IMR-90 (cell line): Measurements from ENCODE around the gene PLA2G4E. TPM values are rescaled to one million over a fixed set of nuclear protein-coding genes. Genes with fewer than 3 reads are reported as not detected.

ENCODE experiments used
- ATAC-seq: fragments of 200-7000 bp; cut with Tn5 transposase; 2 replicates; pipeline ENCODE4 v1.9.1; 2020; ENCODE audit warnings: low read depth, mild to moderate bottlenecking, moderate library complexity
- BruUV-seq: library from RNA; stranded (reverse); fragments of 400-500 nt; replicated peaks from 2 replicates; lab custom pipeline; 2021; lab: Mats Ljungman, UMichigan
- CTCF ChIA-PET: fragments of 300-600 bp; formaldehyde crosslinking; extraction: SDS; loops from one replicate; lab custom pipeline; 2021; ENCODE audit warnings: antibody characterized with exemption; lab: Yijun Ruan, JAX
- POLR2A ChIA-PET: fragments of 300-600 bp; sonication (Branson Sonifier 250); formaldehyde crosslinking; loops from one replicate; lab custom pipeline; 2022; ENCODE audit warnings: antibody characterized with exemption; ENCODE audit not compliant: unreplicated experiment; lab: Charles Lee
- DNase-seq: peaks from one replicate; pipeline ENCODE4 v3.0.0; 2013
- H2AFZ ChIP-seq: replicated peaks from 2 replicates; pipeline ENCODE3; 2013; ENCODE audit warnings: low read length, mild to moderate bottlenecking; ENCODE audit not compliant: poor library complexity
- H2AK5ac ChIP-seq: 2 replicates; pipeline ENCODE4 v1.6.1; 2013; ENCODE audit warnings: low read depth, low read length, inconsistent platforms
- H2AK9ac ChIP-seq: replicated peaks from 2 replicates; pipeline ENCODE3; 2013; ENCODE audit warnings: mild to moderate bottlenecking, low read depth, low read length, moderate library complexity; ENCODE audit not compliant: poor library complexity
- H2BK120ac ChIP-seq: 2 replicates; pipeline ENCODE4 v1.6.1; 2013; ENCODE audit warnings: low read depth, low read length, inconsistent platforms
- H2BK15ac ChIP-seq: 3 replicates; pipeline ENCODE4 v1.6.1; 2013; ENCODE audit warnings: low read depth, low read length, inconsistent platforms
- H2BK20ac ChIP-seq: 2 replicates; pipeline ENCODE4 v1.6.1; 2013; ENCODE audit warnings: low read depth, mild to moderate bottlenecking, inconsistent platforms, low read length, moderate library complexity
- H2BK5ac ChIP-seq: 2 replicates; pipeline ENCODE4 v1.6.1; 2013; ENCODE audit warnings: mild to moderate bottlenecking, low read depth, low read length, inconsistent platforms; ENCODE audit not compliant: poor library complexity, severe bottlenecking
- H3K14ac ChIP-seq: replicated peaks from 2 replicates; pipeline ENCODE4 v1.6.1; 2013; ENCODE audit warnings: low read depth, low read length, inconsistent platforms
- H3K18ac ChIP-seq: 2 replicates; pipeline ENCODE4 v1.6.1; 2013; ENCODE audit warnings: low read depth, low read length, control low read depth
- H3K23ac ChIP-seq: 2 replicates; pipeline ENCODE4 v1.6.1; 2013; ENCODE audit warnings: low read depth, low read length, inconsistent platforms
- H3K27ac ChIP-seq: 2 replicates; pipeline ENCODE4 v1.5.1; 2013; ENCODE audit warnings: mild to moderate bottlenecking, control low read depth, low read length; ENCODE audit not compliant: insufficient read depth
- H3K27me3 ChIP-seq: 2 replicates; pipeline ENCODE4 v1.6.1; 2013; ENCODE audit warnings: low read length; ENCODE audit not compliant: control insufficient read depth, insufficient read depth
- H3K36me3 ChIP-seq: 2 replicates; pipeline ENCODE4 v1.6.1; 2013; ENCODE audit warnings: low read length, mixed read lengths; ENCODE audit not compliant: control insufficient read depth, insufficient read depth
- H3K4ac ChIP-seq: 2 replicates; pipeline ENCODE4 v1.6.1; 2013; ENCODE audit warnings: low read depth, low read length, inconsistent platforms
- H3K4me1 ChIP-seq: 2 replicates; pipeline ENCODE4 v1.6.1; 2013; ENCODE audit warnings: low read length, mixed read lengths; ENCODE audit not compliant: control insufficient read depth, insufficient read depth
- H3K4me2 ChIP-seq: 2 replicates; pipeline ENCODE4 v1.6.1; 2013; ENCODE audit warnings: low read depth, mild to moderate bottlenecking, control low read depth, low read length, moderate library complexity
- H3K4me3 ChIP-seq: 2 replicates; pipeline ENCODE4 v1.5.1; 2013; ENCODE audit warnings: low read depth, mild to moderate bottlenecking, control low read depth, low read length, moderate library complexity; ENCODE audit not compliant: insufficient read depth
- H3K56ac ChIP-seq: 2 replicates; pipeline ENCODE4 v1.6.1; 2013; ENCODE audit warnings: low read length, inconsistent platforms; ENCODE audit not compliant: insufficient read depth; ENCODE audit errors: extremely low read depth
- H3K79me1 ChIP-seq, 2 experiments: 2 replicates each; pipeline ENCODE4 v1.6.1; 2013; ENCODE audit warnings: low read length in 2 of 2, inconsistent platforms in 1 of 2, low read depth in 1 of 2
- H3K9ac ChIP-seq: 2 replicates; pipeline ENCODE4 v1.6.1; 2013; ENCODE audit warnings: low read depth, low read length, control low read depth
- H3K9me1 ChIP-seq: 2 replicates; pipeline ENCODE4 v1.6.1; 2013; ENCODE audit warnings: low read length, inconsistent platforms; ENCODE audit not compliant: insufficient read depth
- H3K9me3 ChIP-seq: 2 replicates; pipeline ENCODE4 v1.6.1; 2013; ENCODE audit warnings: low read length; ENCODE audit not compliant: control insufficient read depth, insufficient read depth
- H4K20me1 ChIP-seq: 2 replicates; pipeline ENCODE4 v1.6.1; 2013; ENCODE audit warnings: low read length, inconsistent platforms; ENCODE audit not compliant: insufficient read depth
- H4K5ac ChIP-seq: 2 replicates; pipeline ENCODE4 v1.6.1; 2013; ENCODE audit warnings: mild to moderate bottlenecking, low read depth, low read length, control low read depth
- H4K8ac ChIP-seq, 2 experiments: 2 replicates each; pipeline ENCODE4 v1.6.1; 2013; ENCODE audit warnings: low read depth in 2 of 2, low read length in 2 of 2, control low read depth in 1 of 2, inconsistent platforms in 1 of 2
- H4K91ac ChIP-seq: 2 replicates; pipeline ENCODE4 v1.6.1; 2013; ENCODE audit warnings: low read depth, low read length, inconsistent platforms; ENCODE audit not compliant: insufficient read depth
- BHLHE40 ChIP-seq: fragments of 150-350 bp; IDR thresholded peaks from 2 replicates; pipeline ENCODE4 v1.6.1; 2016; ENCODE audit warnings: mild to moderate bottlenecking, low read depth, low read length
- CEBPB ChIP-seq: IDR thresholded peaks from 2 replicates; pipeline ENCODE4 v1.6.1; 2012; ENCODE audit warnings: low read depth, low read length, improper control_type of control experiment
- CHD1 ChIP-seq: IDR thresholded peaks from 2 replicates; pipeline ENCODE4 v1.6.1; 2012; ENCODE audit warnings: low read depth, low read length, improper control_type of control experiment
- CTCF ChIP-seq: conservative IDR thresholded peaks from 2 replicates; pipeline ENCODE4 v1.5.1; 2012; ENCODE audit warnings: mild to moderate bottlenecking, low read depth, low read length, improper control_type of control experiment
- ELK1 ChIP-seq: fragments of 150-350 bp; IDR thresholded peaks from 2 replicates; pipeline ENCODE4 v1.6.1; 2016; ENCODE audit warnings: low read depth, mild to moderate bottlenecking, low read length, moderate library complexity, borderline replicate concordance
- FOS ChIP-seq: fragments of 150-350 bp; IDR thresholded peaks from 2 replicates; pipeline ENCODE4 v1.6.1; 2016; ENCODE audit warnings: low read depth, low read length
- MAFK ChIP-seq: IDR thresholded peaks from 2 replicates; pipeline ENCODE4 v1.6.1; 2012; ENCODE audit warnings: low read depth, low read length, improper control_type of control experiment
- MAZ ChIP-seq: IDR thresholded peaks from 2 replicates; pipeline ENCODE4 v1.6.1; 2012; ENCODE audit warnings: low read depth, mild to moderate bottlenecking, low read length, improper control_type of control experiment, moderate library complexity, borderline replicate concordance
- MXI1 ChIP-seq: IDR thresholded peaks from 2 replicates; pipeline ENCODE4 v1.6.1; 2012; ENCODE audit warnings: low read depth, mild to moderate bottlenecking, low read length, moderate library complexity, borderline replicate concordance
- NFE2L2 ChIP-seq: fragments of 150-350 bp; IDR thresholded peaks from 2 replicates; pipeline ENCODE4 v1.6.1; 2016; ENCODE audit warnings: low read depth, mild to moderate bottlenecking, low read length
- POLR2A ChIP-seq: IDR thresholded peaks from 2 replicates; pipeline ENCODE4 v1.6.1; 2012; ENCODE audit warnings: mild to moderate bottlenecking, low read depth, low read length
- RAD21 ChIP-seq: IDR thresholded peaks from 2 replicates; pipeline ENCODE4 v1.6.1; 2012; ENCODE audit warnings: low read length, improper control_type of control experiment
- RCOR1 ChIP-seq: IDR thresholded peaks from 2 replicates; pipeline ENCODE4 v1.6.1; 2012; ENCODE audit warnings: mild to moderate bottlenecking, low read length, improper control_type of control experiment; ENCODE audit not compliant: insufficient replicate concordance
- RFX5 ChIP-seq: IDR thresholded peaks from 2 replicates; pipeline ENCODE4 v1.8.0; 2012; ENCODE audit warnings: low read depth, mild to moderate bottlenecking, low read length, moderate library complexity
- SMC3 ChIP-seq: fragments of 150-350 bp; IDR thresholded peaks from 2 replicates; pipeline ENCODE4 v1.6.1; 2016; ENCODE audit warnings: low read depth, mild to moderate bottlenecking, antibody characterized with exemption, low read length, moderate library complexity
- WGBS, 2 experiments: methylation state at CpG; one replicate each; pipeline versions ENCODE4 v1.1.5 to v1.1.7; 2013; ENCODE audit warnings: missing lambda C conversion rate in 2 of 2; ENCODE audit not compliant: insufficient read length in 1 of 2; ENCODE audit errors: extremely low coverage in 2 of 2; 5-methylcytosine and 5-hydroxymethylcytosine counted together
- dilution Hi-C: fragments of 300-500 bp; cut with HindIII; formaldehyde crosslinking; loops from one replicate; pipeline ENCODE4 v1.14.3; 2018; ENCODE audit warnings: low sequenced_read_pairs; ENCODE audit not compliant: unreplicated experiment
- in situ Hi-C: fragments of 300-500 bp; cut with MboI; formaldehyde crosslinking; loops from 3 replicates; pipeline ENCODE4 v1.14.3; 2019; ENCODE audit warnings: low sequenced_read_pairs, inconsistent platforms, mixed read lengths
- intact Hi-C: fragments of 100-400 bp; cut with micrococcal nuclease; formaldehyde crosslinking; loops from 2 replicates; pipeline ENCODE4 v1.10.0; 2022
- polyA plus RNA-seq, 3 experiments: library from polyadenylated mRNA; depleted of rRNA; stranded (reverse); fragments of >200 nt; gene quantifications; 2 replicates each; pipeline ENCODE4 v1.2.3, GENCODE V29; 2012; ENCODE audit warnings: low replicate concordance in 1 of 3
- total RNA-seq: library from RNA; depleted of rRNA; stranded (reverse); fragments of >200 nt; gene quantifications from 2 replicates; pipeline ENCODE4 v1.2.3, GENCODE V29; 2012

Gene PLA2G4E
- total and polyA plus RNA-seq, 2 of the 4 experiments (the other 2 are of a cell fraction), result not detected

- no peaks in the 10 kb centered on the region for H3K79me1 ChIP-seq
- dilution Hi-C loops, result no loop called here
- H3K23ac ChIP-seq, result no peak overlapping the region
- H2BK120ac ChIP-seq, result no peak overlapping the region
- peaks cover 5% of the 10 kb centered on the region; the same call in 1 of the 2 replicates for H3K9me3 ChIP-seq
- ATAC-seq, result no peak
- H3K9ac ChIP-seq, result no peak overlapping the region
- no peak overlapping the region for H4K5ac ChIP-seq
- no peak overlapping the region for H4K91ac ChIP-seq
- no peak overlapping the region for H3K18ac ChIP-seq
- no peak overlapping the region for H3K4ac ChIP-seq
- intact Hi-C loops, result no loop called here
- H3K4me2 ChIP-seq, result no peak overlapping the region
- no peak overlapping the region for H3K27ac ChIP-seq
- no peak overlapping the region for H3K4me3 ChIP-seq
- H3K27me3 ChIP-seq, result peaks cover 33% of the 10 kb centered on the region
- in situ Hi-C loops, result no loop called here
- BruUV-seq, result no TSS peak
- H3K9me1 ChIP-seq, result no peaks in the 10 kb centered on the region
- no peaks in the 10 kb centered on the region for H3K36me3 ChIP-seq
- no peak overlapping the region for H3K56ac ChIP-seq
- no peak overlapping the region for H2BK20ac ChIP-seq
- DNase-seq, result no peak
- H2AK9ac ChIP-seq, result no peak overlapping the region
- no peaks in the 10 kb centered on the region for H4K20me1 ChIP-seq
- no peaks in the 10 kb centered on the region for H3K4me1 ChIP-seq
- no peak overlapping the region for H2AFZ ChIP-seq
- H2BK5ac ChIP-seq, result no peak overlapping the region
- H2AK5ac ChIP-seq, result no peak overlapping the region
- H4K8ac ChIP-seq, result no peak overlapping the region
- ChIA-PET POLR2A (interaction anchor here (0.6 kb wide), 1 partner anchor 409 kb away, joined by 9 read pairs; no protein-coding TSS in a partner anchor), CTCF (no interaction called here)
- WGBS, 2 experiments, result 73% methylated on average over 13 of the region's 45 CpGs; no CpG with 5 or more reads in 1 of the 2 experiments
- no peak overlapping the region for H3K14ac ChIP-seq
- no peak overlapping the region for H2BK15ac ChIP-seq
- TF ChIP-seq ELK1, result no peak
- no peak for TF ChIP-seq MAZ
- TF ChIP-seq RCOR1, result no peak
- TF ChIP-seq FOS, result no peak
- TF ChIP-seq MAFK, result no peak
- TF ChIP-seq CTCF, result no peak
- no peak for TF ChIP-seq POLR2A
- no peak for TF ChIP-seq SMC3
- TF ChIP-seq MXI1, result no peak
- TF ChIP-seq CHD1, result no peak
- no peak for TF ChIP-seq NFE2L2
- TF ChIP-seq RAD21, result no peak
- TF ChIP-seq BHLHE40, result no peak
- no peak for TF ChIP-seq RFX5
- no peak for TF ChIP-seq CEBPB
Observed at GRCh38 chr15:42036112-42036905, 15.5 kb upstream of the PLA2G4E start.
